PFSK-1 (cell line): ENCODE measurements around the gene TTLL5.

Experiments
- FOXP2 ChIP-seq: optimal IDR thresholded peaks from 2 replicates; pipeline ENCODE3; 2011; ENCODE audit warnings: borderline replicate concordance, control low read depth, inconsistent platforms; ENCODE audit not compliant: insufficient read depth; ENCODE audit errors: extremely low read length, extremely low read depth
- POLR2AphosphoS5 ChIP-seq: IDR thresholded peaks from 2 replicates; pipeline ENCODE4 v1.6.1; 2012; ENCODE audit warnings: low read depth, mild to moderate bottlenecking, control low read depth, low read length, moderate library complexity
- SIN3A ChIP-seq: IDR thresholded peaks from 2 replicates; pipeline ENCODE4 v1.6.1; 2012; ENCODE audit warnings: mild to moderate bottlenecking, low read length, moderate library complexity, borderline replicate concordance; ENCODE audit not compliant: insufficient read depth
- TAF1 ChIP-seq: IDR thresholded peaks from 2 replicates; pipeline ENCODE4 v1.6.1; 2012; ENCODE audit warnings: low read length, control low read depth, borderline replicate concordance; ENCODE audit not compliant: insufficient read depth
- TF ChIP-seq, protein P1 (sequence below), 2 experiments: IDR thresholded peaks; 2 replicates each; pipeline versions ENCODE4 v1.6.1 to v1.8.0; 2011 to 2012; ENCODE audit warnings: low read depth in 2 of 2, low read length in 2 of 2, control low read depth in 1 of 2, inconsistent platforms in 1 of 2, mild to moderate bottlenecking in 1 of 2, moderate library complexity in 1 of 2; ENCODE audit not compliant: insufficient read depth in 1 of 2

The TTLL5 gene

DNA sequence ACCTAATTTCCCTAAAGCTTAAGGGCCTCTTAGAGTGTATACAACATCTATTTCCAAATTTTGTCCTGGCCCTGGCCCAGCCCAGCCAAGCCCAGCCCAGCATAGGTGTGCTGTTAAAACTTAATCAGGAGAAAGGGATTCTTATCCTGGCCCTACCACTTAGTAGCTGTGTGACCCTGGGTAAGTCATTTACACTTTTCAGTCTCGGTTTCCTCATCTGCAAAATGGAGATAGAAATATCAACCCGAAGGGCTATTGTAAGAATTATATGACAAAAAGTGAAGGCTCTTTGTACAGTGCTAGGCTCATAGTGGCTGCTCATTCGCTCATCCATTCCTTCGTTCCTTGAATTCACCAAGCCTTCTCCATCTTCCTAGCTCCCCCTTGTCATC lies 812 bp upstream of the TTLL5 start:
- no peak for TF ChIP-seq TAF1

DNA sequence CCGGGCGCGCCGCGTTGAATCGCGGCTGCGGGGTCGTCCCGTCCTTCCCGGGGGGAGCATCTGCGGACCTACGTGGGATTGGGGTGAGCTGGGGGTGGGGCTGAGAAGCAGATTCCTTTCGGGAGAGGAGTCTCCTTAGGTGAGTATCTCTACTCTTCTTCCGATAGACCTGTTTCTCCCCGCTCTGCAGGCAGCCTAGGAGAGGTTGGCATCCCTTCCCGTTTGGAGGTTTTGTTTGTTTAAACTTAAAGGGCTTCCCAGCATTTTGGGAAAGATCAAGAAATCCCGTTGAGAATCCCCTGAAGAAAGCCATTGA lies 411 bp downstream of the TTLL5 start:
- no peak for TF ChIP-seq POLR2AphosphoS5
- TF ChIP-seq TAF1 = no peak
- TF ChIP-seq, protein P1, sequence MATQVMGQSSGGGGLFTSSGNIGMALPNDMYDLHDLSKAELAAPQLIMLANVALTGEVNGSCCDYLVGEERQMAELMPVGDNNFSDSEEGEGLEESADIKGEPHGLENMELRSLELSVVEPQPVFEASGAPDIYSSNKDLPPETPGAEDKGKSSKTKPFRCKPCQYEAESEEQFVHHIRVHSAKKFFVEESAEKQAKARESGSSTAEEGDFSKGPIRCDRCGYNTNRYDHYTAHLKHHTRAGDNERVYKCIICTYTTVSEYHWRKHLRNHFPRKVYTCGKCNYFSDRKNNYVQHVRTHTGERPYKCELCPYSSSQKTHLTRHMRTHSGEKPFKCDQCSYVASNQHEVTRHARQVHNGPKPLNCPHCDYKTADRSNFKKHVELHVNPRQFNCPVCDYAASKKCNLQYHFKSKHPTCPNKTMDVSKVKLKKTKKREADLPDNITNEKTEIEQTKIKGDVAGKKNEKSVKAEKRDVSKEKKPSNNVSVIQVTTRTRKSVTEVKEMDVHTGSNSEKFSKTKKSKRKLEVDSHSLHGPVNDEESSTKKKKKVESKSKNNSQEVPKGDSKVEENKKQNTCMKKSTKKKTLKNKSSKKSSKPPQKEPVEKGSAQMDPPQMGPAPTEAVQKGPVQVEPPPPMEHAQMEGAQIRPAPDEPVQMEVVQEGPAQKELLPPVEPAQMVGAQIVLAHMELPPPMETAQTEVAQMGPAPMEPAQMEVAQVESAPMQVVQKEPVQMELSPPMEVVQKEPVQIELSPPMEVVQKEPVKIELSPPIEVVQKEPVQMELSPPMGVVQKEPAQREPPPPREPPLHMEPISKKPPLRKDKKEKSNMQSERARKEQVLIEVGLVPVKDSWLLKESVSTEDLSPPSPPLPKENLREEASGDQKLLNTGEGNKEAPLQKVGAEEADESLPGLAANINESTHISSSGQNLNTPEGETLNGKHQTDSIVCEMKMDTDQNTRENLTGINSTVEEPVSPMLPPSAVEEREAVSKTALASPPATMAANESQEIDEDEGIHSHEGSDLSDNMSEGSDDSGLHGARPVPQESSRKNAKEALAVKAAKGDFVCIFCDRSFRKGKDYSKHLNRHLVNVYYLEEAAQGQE (IDR thresholded peaks at IDR 0.05; ENCODE audit: insufficient read depth in 1 of 2, low read depth in 2 of 2, low read length in 2 of 2) = no peak
- TF ChIP-seq SIN3A = 0 out of 2 replicates have a peak, but pooled peaks have one; percentile 38
- TF ChIP-seq FOXP2 = no peak

DNA sequence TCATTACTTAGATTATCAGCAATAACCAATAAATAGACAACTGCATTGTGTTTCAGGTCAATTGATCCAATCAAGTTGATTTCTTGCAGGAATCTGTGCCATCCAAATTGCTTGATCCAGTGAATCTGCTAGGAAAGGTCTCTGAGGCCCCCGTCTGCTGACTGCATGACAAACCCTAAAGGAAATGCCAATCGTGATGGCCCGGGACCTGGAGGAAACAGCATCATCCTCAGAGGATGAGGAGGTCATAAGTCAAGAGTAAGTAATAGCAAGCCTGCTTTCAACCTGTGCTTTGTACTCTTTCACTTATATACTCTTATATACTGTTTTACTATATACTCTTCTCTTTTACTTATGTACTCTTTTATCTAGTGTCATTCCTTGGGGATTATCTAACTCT lies 1.9 kb downstream of the TTLL5 start:
- TF ChIP-seq FOXP2 (no peak), TAF1 (no peak), POLR2AphosphoS5 (no peak), SIN3A (no peak)
- TF ChIP-seq, protein P1 (IDR thresholded peaks at IDR 0.05; ENCODE audit: insufficient read depth in 1 of 2, low read depth in 2 of 2, low read length in 2 of 2) = no peak

DNA sequence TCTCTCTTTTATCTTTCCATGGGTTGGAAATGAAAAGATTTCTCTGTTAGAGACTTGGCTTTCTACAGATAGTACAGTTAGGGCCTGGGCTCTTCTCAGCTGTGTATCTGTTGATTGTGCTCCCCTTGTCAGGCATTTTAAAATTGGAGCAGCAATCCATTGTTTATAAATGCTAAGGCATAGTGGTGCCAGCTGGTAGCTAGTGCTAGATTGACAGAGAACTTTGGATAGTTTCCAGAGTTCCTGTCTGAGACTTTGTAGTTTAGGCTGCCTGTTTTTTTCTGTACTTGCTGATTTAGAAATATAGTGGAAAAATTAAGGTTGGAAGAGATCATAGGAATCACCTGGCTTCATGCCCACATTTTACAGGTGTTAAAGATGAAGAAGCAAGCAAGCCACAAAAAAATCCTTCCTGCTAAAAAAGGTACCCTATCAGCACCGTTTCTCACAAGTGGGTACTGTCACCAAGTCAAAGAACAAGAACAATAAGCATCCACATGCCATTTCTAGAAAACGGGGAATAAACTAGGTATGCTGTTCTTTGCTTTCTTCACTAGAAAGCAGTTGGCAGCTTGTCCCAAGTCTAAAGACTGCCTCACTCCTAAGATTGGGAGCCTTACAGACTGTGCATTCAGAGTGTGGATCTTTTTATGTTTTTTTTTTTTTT lies 6.2 kb downstream of the TTLL5 start:
- TF ChIP-seq SIN3A = no peak
- no peak for TF ChIP-seq TAF1
- TF ChIP-seq POLR2AphosphoS5 = no peak
- TF ChIP-seq, protein P1 (IDR thresholded peaks at IDR 0.05; ENCODE audit: insufficient read depth in 1 of 2, low read depth in 2 of 2, low read length in 2 of 2) = no peak
- no peak for TF ChIP-seq FOXP2

DNA sequence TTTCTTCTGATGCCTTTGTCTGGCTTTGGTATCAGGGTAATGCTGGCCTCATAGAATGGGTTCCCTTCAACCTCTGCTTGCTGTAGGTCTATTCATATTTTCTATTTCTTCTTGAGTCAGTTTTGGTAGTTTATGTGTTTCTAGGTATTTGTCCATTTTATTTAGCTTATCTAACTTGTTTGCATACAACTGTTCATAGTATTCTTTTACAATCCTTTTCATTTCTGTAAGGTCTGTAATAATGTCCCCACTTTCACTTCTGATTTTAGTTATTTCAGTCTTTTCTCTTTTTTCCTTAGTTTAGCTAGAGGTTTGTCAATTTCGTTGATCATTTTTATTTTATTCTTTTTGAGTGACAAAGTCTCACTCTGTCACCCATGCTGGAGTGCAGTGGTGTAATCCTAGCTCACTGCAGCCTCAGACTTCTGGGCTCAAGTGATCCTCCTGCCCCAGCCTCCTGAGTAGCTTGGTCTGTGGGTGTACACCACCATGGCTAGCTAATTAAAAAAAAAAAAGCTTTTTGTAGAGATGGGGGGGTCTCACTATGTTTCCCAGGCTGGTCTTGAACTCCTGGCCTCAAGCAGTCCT lies 11.7 kb downstream of the TTLL5 start:
- TF ChIP-seq TAF1 (no peak), SIN3A (no peak), POLR2AphosphoS5 (no peak), FOXP2 (no peak)
- TF ChIP-seq, protein P1 (IDR thresholded peaks at IDR 0.05; ENCODE audit: insufficient read depth in 1 of 2, low read depth in 2 of 2, low read length in 2 of 2) = no peak
